ENCODE measurements around the gene CCZ1B.
"Not testable (repeated sequence)": the region's sequence is repeated elsewhere in the genome, so short reads cannot be mapped to it uniquely, and the experiment has no call there.

The CCZ1B gene

GRCh38 chr7:6792113-6792872, 33.8 kb downstream of the CCZ1B start:
- H3K36me3 ChIP-seq (ENCODE audit: control insufficient read depth, insufficient read depth, low read length, severe bottlenecking); H3K27me3 ChIP-seq (replicated peaks; ENCODE audit: control insufficient read depth, insufficient read depth, low read length); H3K4me3 ChIP-seq (ENCODE audit: low read length); H3K9ac ChIP-seq (ENCODE audit: low read length); H3K9me3 ChIP-seq (ENCODE audit: control insufficient read depth, low read length); H3K4me1 ChIP-seq (ENCODE audit: control insufficient read depth, insufficient read depth, low read length); DNase-seq (ENCODE audit: low read depth): not testable (repeated sequence)

GRCh38 chr7:6789353-6789752, 36.7 kb downstream of the CCZ1B start:
- H3K4me3 ChIP-seq (ENCODE audit: low read length); H3K36me3 ChIP-seq (ENCODE audit: control insufficient read depth, insufficient read depth, low read length, severe bottlenecking); H3K9me3 ChIP-seq (ENCODE audit: control insufficient read depth, low read length); DNase-seq (ENCODE audit: low read depth); H3K27me3 ChIP-seq (replicated peaks; ENCODE audit: control insufficient read depth, insufficient read depth, low read length); H3K9ac ChIP-seq (ENCODE audit: low read length); H3K4me1 ChIP-seq (ENCODE audit: control insufficient read depth, insufficient read depth, low read length): not testable (repeated sequence)

- not testable (repeated sequence) for H3K27me3 ChIP-seq (replicated peaks; ENCODE audit: control insufficient read depth, insufficient read depth, low read length); H3K36me3 ChIP-seq (ENCODE audit: control insufficient read depth, insufficient read depth, low read length, severe bottlenecking); H3K4me1 ChIP-seq (ENCODE audit: control insufficient read depth, insufficient read depth, low read length); H3K9ac ChIP-seq (ENCODE audit: low read length); H3K4me3 ChIP-seq (ENCODE audit: low read length); H3K9me3 ChIP-seq (ENCODE audit: control insufficient read depth, low read length); DNase-seq (ENCODE audit: low read depth)
Observed at GRCh38 chr7:6781581-6781980, 44.5 kb downstream of the CCZ1B start.

- not testable (repeated sequence) for H3K9me3 ChIP-seq (ENCODE audit: control insufficient read depth, low read length); DNase-seq (ENCODE audit: low read depth); H3K36me3 ChIP-seq (ENCODE audit: control insufficient read depth, insufficient read depth, low read length, severe bottlenecking); H3K4me1 ChIP-seq (ENCODE audit: control insufficient read depth, insufficient read depth, low read length); H3K27me3 ChIP-seq (replicated peaks; ENCODE audit: control insufficient read depth, insufficient read depth, low read length); H3K9ac ChIP-seq (ENCODE audit: low read length); H3K4me3 ChIP-seq (ENCODE audit: low read length)
Observed at GRCh38 chr7:6761186-6761585, 64.9 kb downstream of the CCZ1B start.

- H3K27me3 ChIP-seq (replicated peaks; ENCODE audit: control insufficient read depth, insufficient read depth, low read length); H3K4me3 ChIP-seq (ENCODE audit: low read length); H3K9me3 ChIP-seq (ENCODE audit: control insufficient read depth, low read length); H3K36me3 ChIP-seq (ENCODE audit: control insufficient read depth, insufficient read depth, low read length, severe bottlenecking); DNase-seq (ENCODE audit: low read depth); H3K9ac ChIP-seq (ENCODE audit: low read length); H3K4me1 ChIP-seq (ENCODE audit: control insufficient read depth, insufficient read depth, low read length): not testable (repeated sequence)
Observed at GRCh38 chr7:6753964-6754363, 72.1 kb downstream of the CCZ1B start, which contains the start of gene RSPH10B2. RSPH10B2 (plus strand) TSS chr7:6754103; CDS start chr7:6757678, 3,575 bp downstream.

GRCh38 chr7:6750173-6750572, 75.9 kb downstream of the CCZ1B start:
- not testable (repeated sequence) for H3K4me1 ChIP-seq (ENCODE audit: control insufficient read depth, insufficient read depth, low read length); DNase-seq (ENCODE audit: low read depth); H3K9ac ChIP-seq (ENCODE audit: low read length); H3K36me3 ChIP-seq (ENCODE audit: control insufficient read depth, insufficient read depth, low read length, severe bottlenecking); H3K9me3 ChIP-seq (ENCODE audit: control insufficient read depth, low read length); H3K4me3 ChIP-seq (ENCODE audit: low read length); H3K27me3 ChIP-seq (replicated peaks; ENCODE audit: control insufficient read depth, insufficient read depth, low read length)

- H3K4me3 ChIP-seq (ENCODE audit: low read length); H3K36me3 ChIP-seq (ENCODE audit: control insufficient read depth, insufficient read depth, low read length, severe bottlenecking); H3K9ac ChIP-seq (ENCODE audit: low read length); DNase-seq (ENCODE audit: low read depth); H3K27me3 ChIP-seq (replicated peaks; ENCODE audit: control insufficient read depth, insufficient read depth, low read length); H3K4me1 ChIP-seq (ENCODE audit: control insufficient read depth, insufficient read depth, low read length); H3K9me3 ChIP-seq (ENCODE audit: control insufficient read depth, low read length): not testable (repeated sequence)
Observed at GRCh38 chr7:6749335-6749734, 76.7 kb downstream of the CCZ1B start.
